Neural crest cell (in vitro differentiated cells): Measurements from ENCODE around the gene MRPS18A. TPM values are rescaled to one million over a fixed set of nuclear protein-coding genes. Genes with fewer than 3 reads are reported as not detected.

Experiments
- DNase-seq: peaks from one replicate; pipeline ENCODE4 v3.0.0; 2021; ENCODE audit warnings: low read depth, mixed read lengths, low spot score
- H3K27ac Mint-ChIP-seq: one replicate; pipeline ENCODE4 v1.8.0; 2021; ENCODE audit warnings: mild to moderate bottlenecking, mixed read lengths; ENCODE audit not compliant: unreplicated experiment
- H3K27me3 Mint-ChIP-seq: 2 replicates; pipeline ENCODE4 v1.8.0; 2021; ENCODE audit warnings: low read depth, mild to moderate bottlenecking, mixed read lengths
- H3K36me3 Mint-ChIP-seq: 2 replicates; pipeline ENCODE4 v1.8.0; 2021; ENCODE audit warnings: low read depth, mild to moderate bottlenecking, mixed read lengths
- H3K4me1 Mint-ChIP-seq: 2 replicates; pipeline ENCODE4 v1.8.0; 2021; ENCODE audit warnings: mixed read lengths
- H3K4me3 Mint-ChIP-seq: one replicate; pipeline ENCODE4 v1.8.0; 2021; ENCODE audit warnings: mild to moderate bottlenecking, mixed read lengths
- H3K9me3 Mint-ChIP-seq: 2 replicates; pipeline ENCODE4 v1.8.0; 2021; ENCODE audit warnings: mixed read lengths
- total RNA-seq: library from RNA; stranded (reverse); gene quantifications from 2 replicates; pipeline ENCODE4 v1.2.1, GENCODE V29; 2021
- TF ChIP-seq, protein P1 (sequence below): fragments of 200-600 bp; sonication (generic); conservative IDR thresholded peaks from 2 replicates; pipeline ENCODE4 v1.5.0; 2021; ENCODE audit warnings: antibody characterized with exemption, mild to moderate bottlenecking

Gene MRPS18A
- total RNA-seq, 1 donor from 2014 or later = 49.5 TPM

- Mint-ChIP-seq H3K4me1 (peaks cover 23% of the 10 kb centered on the region), H3K27me3 (no peaks in the 10 kb centered on the region), H3K9me3 (no peaks in the 10 kb centered on the region), H3K36me3 (peaks cover 8% of the 10 kb centered on the region), H3K4me3 (peak within 1 kb of the TSS; percentile 76), H3K27ac (no peak within 1 kb of the TSS)
- peak; percentile 67 for DNase-seq
- TF ChIP-seq, protein P1, sequence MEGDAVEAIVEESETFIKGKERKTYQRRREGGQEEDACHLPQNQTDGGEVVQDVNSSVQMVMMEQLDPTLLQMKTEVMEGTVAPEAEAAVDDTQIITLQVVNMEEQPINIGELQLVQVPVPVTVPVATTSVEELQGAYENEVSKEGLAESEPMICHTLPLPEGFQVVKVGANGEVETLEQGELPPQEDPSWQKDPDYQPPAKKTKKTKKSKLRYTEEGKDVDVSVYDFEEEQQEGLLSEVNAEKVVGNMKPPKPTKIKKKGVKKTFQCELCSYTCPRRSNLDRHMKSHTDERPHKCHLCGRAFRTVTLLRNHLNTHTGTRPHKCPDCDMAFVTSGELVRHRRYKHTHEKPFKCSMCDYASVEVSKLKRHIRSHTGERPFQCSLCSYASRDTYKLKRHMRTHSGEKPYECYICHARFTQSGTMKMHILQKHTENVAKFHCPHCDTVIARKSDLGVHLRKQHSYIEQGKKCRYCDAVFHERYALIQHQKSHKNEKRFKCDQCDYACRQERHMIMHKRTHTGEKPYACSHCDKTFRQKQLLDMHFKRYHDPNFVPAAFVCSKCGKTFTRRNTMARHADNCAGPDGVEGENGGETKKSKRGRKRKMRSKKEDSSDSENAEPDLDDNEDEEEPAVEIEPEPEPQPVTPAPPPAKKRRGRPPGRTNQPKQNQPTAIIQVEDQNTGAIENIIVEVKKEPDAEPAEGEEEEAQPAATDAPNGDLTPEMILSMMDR = no peak
Observed at GRCh38 chr6:43644940-43645612, 42.5 kb downstream of the MRPS18A start, which contains the start of gene RSPH9. RSPH9 (plus strand) TSS chr6:43645036; CDS start chr6:43645099, 63 bp downstream.

DNA sequence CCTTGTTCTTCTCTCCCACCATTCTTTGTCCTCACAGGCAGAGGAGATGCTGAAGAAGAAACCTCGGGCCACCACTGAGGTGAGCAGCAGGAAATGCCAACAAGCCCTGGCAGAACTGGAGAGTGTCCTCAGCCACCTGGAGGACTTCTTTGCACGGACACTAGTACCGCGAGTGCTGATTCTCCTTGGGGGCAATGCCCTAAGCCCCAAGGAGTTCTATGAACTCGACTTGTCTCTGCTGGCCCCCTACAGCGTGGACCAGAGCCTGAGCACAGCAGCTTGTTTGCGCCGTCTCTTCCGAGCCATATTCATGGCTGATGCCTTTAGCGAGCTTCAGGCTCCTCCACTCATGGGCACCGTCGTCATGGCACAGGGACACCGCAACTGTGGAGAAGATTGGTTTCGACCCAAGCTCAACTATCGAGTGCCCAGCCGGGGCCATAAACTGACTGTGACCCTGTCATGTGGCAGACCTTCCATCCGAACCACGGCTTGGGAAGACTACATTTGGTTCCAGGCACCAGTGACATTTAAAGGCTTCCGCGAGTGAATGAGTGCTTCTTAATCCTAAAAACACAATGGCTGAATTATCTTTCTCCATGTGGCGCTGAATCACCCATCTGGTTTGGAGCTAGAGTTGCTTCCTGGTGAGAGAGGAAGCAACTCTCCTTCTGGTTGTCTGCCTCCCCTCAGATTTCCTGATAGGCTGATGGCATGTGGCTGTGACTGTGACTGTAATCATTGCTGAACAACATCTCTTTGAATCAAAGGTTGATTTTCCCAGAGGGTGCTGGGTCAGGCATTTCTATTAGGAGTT lies 47.4 kb downstream of the MRPS18A start:
- peak overlapping the region; percentile 20 for H3K27ac Mint-ChIP-seq
- H3K9me3 Mint-ChIP-seq = no peaks in the 10 kb centered on the region
- DNase-seq = no peak
- H3K4me3 Mint-ChIP-seq = peak overlapping the region; percentile 65
- TF ChIP-seq, protein P1 = no peak
- no peaks in the 10 kb centered on the region for H3K27me3 Mint-ChIP-seq
- H3K4me1 Mint-ChIP-seq = peaks cover 48% of the 10 kb centered on the region
- H3K36me3 Mint-ChIP-seq = peaks cover 15% of the 10 kb centered on the region

DNA sequence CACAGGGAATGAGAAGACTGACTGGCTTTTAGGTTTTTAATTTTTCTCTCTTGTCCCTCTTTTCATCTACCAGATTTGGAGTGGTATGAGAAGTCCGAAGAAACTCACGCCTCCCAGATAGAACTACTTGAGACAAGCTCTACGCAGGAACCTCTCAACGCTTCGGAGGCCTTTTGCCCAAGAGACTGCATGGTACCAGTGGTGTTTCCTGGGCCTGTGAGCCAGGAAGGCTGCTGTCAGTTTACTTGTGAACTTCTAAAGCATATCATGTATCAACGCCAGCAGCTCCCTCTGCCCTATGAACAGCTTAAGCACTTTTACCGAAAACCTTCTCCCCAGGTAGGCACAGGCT lies 51.3 kb downstream of the MRPS18A start:
- peaks cover 12% of the 10 kb centered on the region for H3K36me3 Mint-ChIP-seq

DNA sequence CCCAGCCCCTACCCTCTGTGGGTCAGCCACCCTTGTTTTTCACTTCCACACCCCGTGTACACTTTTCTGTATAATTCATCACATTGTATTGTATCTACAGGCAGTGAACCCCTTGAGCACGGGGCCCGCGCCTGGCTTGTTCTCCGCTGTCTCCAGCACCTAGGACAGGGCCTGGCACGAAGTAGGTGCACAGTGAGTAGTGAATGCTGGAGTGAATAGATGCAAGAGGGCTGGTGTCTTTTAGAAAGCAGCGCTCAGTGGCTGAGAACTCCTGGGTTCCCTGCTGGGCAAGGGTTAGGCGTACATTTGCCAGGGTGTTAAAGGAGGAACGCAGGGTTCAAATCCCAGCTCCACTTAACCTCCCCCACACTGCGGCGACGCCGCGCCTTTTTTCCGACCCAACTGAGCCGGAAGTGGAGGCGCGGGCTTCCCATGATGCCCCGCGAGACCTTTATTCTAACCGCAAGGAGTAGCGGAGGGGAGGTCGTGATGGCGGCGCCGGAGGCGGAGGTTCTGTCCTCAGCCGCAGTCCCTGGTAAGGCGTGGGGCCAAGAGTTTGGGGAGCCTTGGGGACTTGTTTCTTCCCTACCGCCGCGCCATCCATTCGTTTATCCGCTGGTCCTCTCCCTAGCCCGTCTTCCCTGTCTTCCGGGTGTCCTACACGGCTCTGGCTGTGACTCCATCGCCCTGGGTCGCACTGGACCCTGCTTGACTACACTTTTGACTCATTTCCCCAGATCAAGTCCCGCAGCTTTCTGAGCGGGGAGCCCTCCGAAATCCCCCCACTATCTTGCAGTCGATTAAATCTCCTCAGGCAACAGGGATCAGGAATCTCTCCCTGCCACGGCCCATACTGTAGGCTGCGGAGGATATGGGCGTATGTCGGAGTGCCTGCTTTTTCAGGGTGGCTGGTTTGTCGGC lies 51.9 kb downstream of the MRPS18A start, which contains the start of gene MAD2L1BP:
TSS of gene MAD2L1BP (plus strand) at position 454 of the 921 bp plus-strand sequence. CDS start at position 490, 36 bp downstream.
- Mint-ChIP-seq H3K27me3 (no peaks in the 10 kb centered on the region), H3K36me3 (peaks cover 11% of the 10 kb centered on the region), H3K4me3 (peak within 1 kb of the TSS; percentile 98), H3K27ac (peak within 1 kb of the TSS; percentile 96), H3K4me1 (peaks cover 46% of the 10 kb centered on the region), H3K9me3 (no peaks in the 10 kb centered on the region)
- DNase-seq = peak; percentile 78
- TF ChIP-seq, protein P1 = no peak

More for the DNA sequence above, 51.3 kb downstream of the MRPS18A start:
- no peaks in the 10 kb centered on the region for H3K27me3 Mint-ChIP-seq
- no peaks in the 10 kb centered on the region for H3K9me3 Mint-ChIP-seq
- H3K27ac Mint-ChIP-seq = peak overlapping the region; percentile 96
- DNase-seq = no peak
- TF ChIP-seq, protein P1 = no peak
- peak overlapping the region; percentile 98 for H3K4me3 Mint-ChIP-seq
- H3K4me1 Mint-ChIP-seq = peaks cover 42% of the 10 kb centered on the region
